Loucy (cell line): ENCODE results near the gene WASHC2C.
"Not testable (repeated sequence)": the region's sequence is repeated elsewhere in the genome, so short reads cannot be mapped to it uniquely, and the experiment has no call there.

ENCODE experiments used
- EZH2phosphoT487 ChIP-seq: fragments of 200-600 bp; IDR thresholded peaks from 2 replicates; pipeline ENCODE4 v1.6.1; 2018; ENCODE audit warnings: antibody characterized with exemption, mild to moderate bottlenecking, moderate library complexity, borderline replicate concordance
- TF ChIP-seq, protein P1 (sequence below): fragments of 200-600 bp; sonication (generic); conservative IDR thresholded peaks from 2 replicates; pipeline ENCODE4 v1.5.1; 2014; ENCODE audit warnings: mild to moderate bottlenecking, antibody characterized with exemption, low read length

DNA sequence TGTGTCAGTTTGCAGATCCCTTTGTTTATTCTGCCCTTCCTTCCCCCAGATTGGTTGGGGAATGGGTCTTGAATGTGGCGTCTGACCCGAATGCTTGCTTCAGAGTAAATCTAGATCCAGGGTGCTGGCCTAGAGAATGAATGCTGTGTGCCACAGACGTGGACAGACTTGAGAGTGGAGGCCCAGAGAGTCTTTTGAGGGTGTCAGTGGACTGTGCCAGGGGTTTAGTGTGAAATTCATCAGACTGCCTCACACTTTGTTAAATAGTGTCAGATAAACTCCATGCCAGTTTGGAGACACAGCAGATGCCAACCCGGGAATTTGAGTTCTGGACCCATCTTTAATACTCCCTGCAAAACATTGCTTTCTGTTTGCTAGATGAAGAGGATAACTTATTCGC is 25.1 kb downstream of the WASHC2C start:
- TF ChIP-seq, protein P1, sequence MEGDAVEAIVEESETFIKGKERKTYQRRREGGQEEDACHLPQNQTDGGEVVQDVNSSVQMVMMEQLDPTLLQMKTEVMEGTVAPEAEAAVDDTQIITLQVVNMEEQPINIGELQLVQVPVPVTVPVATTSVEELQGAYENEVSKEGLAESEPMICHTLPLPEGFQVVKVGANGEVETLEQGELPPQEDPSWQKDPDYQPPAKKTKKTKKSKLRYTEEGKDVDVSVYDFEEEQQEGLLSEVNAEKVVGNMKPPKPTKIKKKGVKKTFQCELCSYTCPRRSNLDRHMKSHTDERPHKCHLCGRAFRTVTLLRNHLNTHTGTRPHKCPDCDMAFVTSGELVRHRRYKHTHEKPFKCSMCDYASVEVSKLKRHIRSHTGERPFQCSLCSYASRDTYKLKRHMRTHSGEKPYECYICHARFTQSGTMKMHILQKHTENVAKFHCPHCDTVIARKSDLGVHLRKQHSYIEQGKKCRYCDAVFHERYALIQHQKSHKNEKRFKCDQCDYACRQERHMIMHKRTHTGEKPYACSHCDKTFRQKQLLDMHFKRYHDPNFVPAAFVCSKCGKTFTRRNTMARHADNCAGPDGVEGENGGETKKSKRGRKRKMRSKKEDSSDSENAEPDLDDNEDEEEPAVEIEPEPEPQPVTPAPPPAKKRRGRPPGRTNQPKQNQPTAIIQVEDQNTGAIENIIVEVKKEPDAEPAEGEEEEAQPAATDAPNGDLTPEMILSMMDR, result not testable (repeated sequence)
- TF ChIP-seq EZH2phosphoT487, result not testable (repeated sequence)
